HEK293 (cell line): ENCODE results near the gene LARP6.
A peak's percentile ranks its signal among the peaks of the same experiment; 100 is the strongest.
"Not testable (repeated sequence)": the region's sequence is repeated elsewhere in the genome, so short reads cannot be mapped to it uniquely, and the experiment has no call there.

Experiments used
- CTCF ChIA-PET: fragments of 350-600 bp; formaldehyde crosslinking; extraction: SDS; loops from one replicate; lab custom pipeline; 2021; ENCODE audit warnings: antibody characterized with exemption; lab: Yijun Ruan, JAX
- POLR2A ChIA-PET: fragments of 300-600 bp; formaldehyde crosslinking; extraction: SDS; loops from one replicate; lab custom pipeline; 2020; ENCODE audit warnings: antibody characterized with exemption, inconsistent platforms; lab: Yijun Ruan, JAX
- H3K27ac ChIP-seq: fragments of 200-500 bp; sonication (Bioruptor generic); 2 replicates; pipeline ENCODE4 v1.5.1; 2014; ENCODE audit warnings: low read depth, low read length, control low read depth, inconsistent platforms; ENCODE audit errors: extremely low read depth
- H3K36me3 ChIP-seq, 2 experiments: fragments of 200-500 bp in 1 of 2; sonication (Bioruptor generic) in 1 of 2; 1 replicate in 1 of 2; 2 replicates in 1 of 2; pipeline ENCODE4 v1.5.1; 2014 to 2017; ENCODE audit warnings: inconsistent platforms in 2 of 2, low read length in 2 of 2; ENCODE audit not compliant: control insufficient read depth in 2 of 2, insufficient read depth in 1 of 2
- H3K4me1 ChIP-seq: fragments of 200-500 bp; sonication (Bioruptor generic); 2 replicates; pipeline ENCODE4 v1.5.1; 2014; ENCODE audit warnings: mild to moderate bottlenecking, low read length, inconsistent platforms; ENCODE audit not compliant: control insufficient read depth, insufficient read depth
- H3K4me3 ChIP-seq: 2 replicates; pipeline ENCODE4 v1.5.1; 2011; ENCODE audit warnings: low read depth, mild to moderate bottlenecking, control low read depth, low read length, moderate library complexity
- H3K9me3 ChIP-seq: fragments of 200-500 bp; sonication (Bioruptor generic); 2 replicates; pipeline ENCODE4 v1.5.1; 2014; ENCODE audit warnings: low read depth, low read length, inconsistent platforms; ENCODE audit not compliant: control insufficient read depth, insufficient read depth
- KLF9 ChIP-seq: fragments of 450-650 bp; formaldehyde crosslinking; IDR thresholded peaks from 2 replicates; pipeline ENCODE4 v1.5.1; 2016; ENCODE audit warnings: missing biosample characterization, missing genetic modification characterization, low read depth
- PRDM6 ChIP-seq: fragments of 450-650 bp; formaldehyde crosslinking; IDR thresholded peaks from 2 replicates; pipeline ENCODE4 v1.5.1; 2017; ENCODE audit warnings: missing biosample characterization, missing genetic modification characterization
- REST ChIP-seq: fragments of 450-650 bp; formaldehyde crosslinking; IDR thresholded peaks from 2 replicates; pipeline ENCODE4 v1.5.1; 2016; ENCODE audit warnings: missing biosample characterization, missing genetic modification characterization
- SP2 ChIP-seq: fragments of 450-650 bp; formaldehyde crosslinking; IDR thresholded peaks from 2 replicates; pipeline ENCODE4 v1.5.1; 2016; ENCODE audit warnings: missing biosample characterization, missing genetic modification characterization
- ZBTB11 ChIP-seq: fragments of 450-650 bp; formaldehyde crosslinking; conservative IDR thresholded peaks from 2 replicates; pipeline ENCODE4 v1.5.1; 2016; ENCODE audit warnings: low read depth, missing biosample characterization, missing genetic modification characterization
- ZFP3 ChIP-seq: fragments of 450-650 bp; formaldehyde crosslinking; IDR thresholded peaks from 2 replicates; pipeline ENCODE4 v1.5.1; 2016; ENCODE audit warnings: low read depth, missing biosample characterization, missing genetic modification characterization
- ZNF112 ChIP-seq: fragments of 450-650 bp; formaldehyde crosslinking; IDR thresholded peaks from 2 replicates; pipeline ENCODE4 v1.5.0; 2017; ENCODE audit warnings: missing biosample characterization, missing genetic modification characterization
- ZNF114 ChIP-seq: fragments of 450-650 bp; formaldehyde crosslinking; IDR thresholded peaks from 2 replicates; pipeline ENCODE4 v1.5.0; 2017; ENCODE audit warnings: missing biosample characterization, missing genetic modification characterization
- ZNF221 ChIP-seq: fragments of 450-650 bp; formaldehyde crosslinking; IDR thresholded peaks from 2 replicates; pipeline ENCODE4 v1.5.1; 2017; ENCODE audit warnings: missing biosample characterization, missing genetic modification characterization, borderline replicate concordance
- ZNF335 ChIP-seq: fragments of 450-650 bp; formaldehyde crosslinking; conservative IDR thresholded peaks from 2 replicates; pipeline ENCODE4 v1.5.1; 2016; ENCODE audit warnings: missing biosample characterization, missing genetic modification characterization
- ZNF350 ChIP-seq: fragments of 450-650 bp; formaldehyde crosslinking; IDR thresholded peaks from 2 replicates; pipeline ENCODE4 v1.5.0; 2017; ENCODE audit warnings: missing biosample characterization, mild to moderate bottlenecking, missing genetic modification characterization
- ZNF521 ChIP-seq: fragments of 450-650 bp; formaldehyde crosslinking; IDR thresholded peaks from 2 replicates; pipeline ENCODE4 v1.5.1; 2017; ENCODE audit warnings: missing biosample characterization, mild to moderate bottlenecking, missing genetic modification characterization
- ZNF561 ChIP-seq: fragments of 450-650 bp; IDR thresholded peaks from 2 replicates; pipeline ENCODE4 v1.5.1; 2018; ENCODE audit warnings: missing biosample characterization, missing genetic modification characterization, borderline replicate concordance
- ZNF623 ChIP-seq: fragments of 450-650 bp; formaldehyde crosslinking; IDR thresholded peaks from 2 replicates; pipeline ENCODE4 v1.5.1; 2016; ENCODE audit warnings: missing biosample characterization, missing genetic modification characterization
- ZNF670 ChIP-seq: fragments of 450-650 bp; formaldehyde crosslinking; IDR thresholded peaks from 2 replicates; pipeline ENCODE4 v1.5.1; 2016; ENCODE audit warnings: missing biosample characterization, missing genetic modification characterization, low read depth

The LARP6 gene

GRCh38 chr15:70810916-70811578, 42.9 kb downstream of the LARP6 start:
- H3K36me3 ChIP-seq: no peaks in the 10 kb centered on the region
- H3K27ac ChIP-seq: no peak overlapping the region
- peaks cover 3% of the 10 kb centered on the region; the same call in 1 of the 2 replicates for H3K4me1 ChIP-seq
- ChIA-PET CTCF (interaction anchor here (0.5 to 4.8 kb wide), 42 partner anchors 9 to 236 kb away, joined by 3 to 71 read pairs (median 6); no protein-coding TSS in a partner anchor), POLR2A (interaction anchor here (1.6 to 1.7 kb wide), 2 partner anchors 11 to 47 kb away, joined by 5 to 13 read pairs; partner anchors contain the start of gene UACA)
- H3K4me3 ChIP-seq: no peak overlapping the region
- TF ChIP-seq ZNF670 (tag by site-specific recombination) (no peak), KLF9 (no peak), ZNF561 (tag by site-specific recombination) (no peak)
- no peaks in the 10 kb centered on the region for H3K9me3 ChIP-seq

GRCh38 chr15:70806992-70807712, 46.8 kb downstream of the LARP6 start:
- Histone ChIP-seq H3K4me3 (no peak overlapping the region), H3K27ac (no peak overlapping the region), H3K9me3 (no peaks in the 10 kb centered on the region), H3K36me3 (no peaks in the 10 kb centered on the region), H3K4me1 (peaks cover 3% of the 10 kb centered on the region; the same call in 1 of the 2 replicates)
- no peak for TF ChIP-seq ZNF112 (tag by site-specific recombination)
- TF ChIP-seq ZNF114: no peak
- TF ChIP-seq PRDM6 (tag by site-specific recombination): no peak
- TF ChIP-seq ZNF221 (tag by site-specific recombination): no peak
- TF ChIP-seq ZBTB11 (tag by site-specific recombination): peak; percentile 58
- TF ChIP-seq ZFP3 (tag by site-specific recombination): no peak
- no peak for TF ChIP-seq SP2 (tag by site-specific recombination)
- no peak for TF ChIP-seq REST (tag by site-specific recombination)
- TF ChIP-seq ZNF623 (tag by site-specific recombination): peak; percentile 23; the same call in 1 of the 2 replicates
- TF ChIP-seq ZNF521: no peak
- no peak for TF ChIP-seq ZNF350 (tag by site-specific recombination)
- TF ChIP-seq ZNF335 (tag by site-specific recombination): peak; percentile 53
- CTCF ChIA-PET: interaction anchor here (0.6 to 1.1 kb wide), 4 partner anchors 12 to 1331 kb away, joined by 3 read pairs; no protein-coding TSS in a partner anchor
- POLR2A ChIA-PET: no interaction called here

GRCh38 chr15:70804388-70804787, 49.6 kb downstream of the LARP6 start:
- CTCF ChIA-PET, H3K27ac ChIP-seq, H3K36me3 ChIP-seq, H3K9me3 ChIP-seq, POLR2A ChIA-PET, H3K4me3 ChIP-seq, H3K4me1 ChIP-seq: not testable (repeated sequence)
